ENCODE data around the gene ITGB6.
"Not testable (repeated sequence)": the region's sequence is repeated elsewhere in the genome, so short reads cannot be mapped to it uniquely, and the experiment has no call there.

Gene ITGB6

GRCh38 chr2:160156665-160157064, 43.4 kb downstream of the ITGB6 start:
- TF ChIP-seq, protein P1, sequence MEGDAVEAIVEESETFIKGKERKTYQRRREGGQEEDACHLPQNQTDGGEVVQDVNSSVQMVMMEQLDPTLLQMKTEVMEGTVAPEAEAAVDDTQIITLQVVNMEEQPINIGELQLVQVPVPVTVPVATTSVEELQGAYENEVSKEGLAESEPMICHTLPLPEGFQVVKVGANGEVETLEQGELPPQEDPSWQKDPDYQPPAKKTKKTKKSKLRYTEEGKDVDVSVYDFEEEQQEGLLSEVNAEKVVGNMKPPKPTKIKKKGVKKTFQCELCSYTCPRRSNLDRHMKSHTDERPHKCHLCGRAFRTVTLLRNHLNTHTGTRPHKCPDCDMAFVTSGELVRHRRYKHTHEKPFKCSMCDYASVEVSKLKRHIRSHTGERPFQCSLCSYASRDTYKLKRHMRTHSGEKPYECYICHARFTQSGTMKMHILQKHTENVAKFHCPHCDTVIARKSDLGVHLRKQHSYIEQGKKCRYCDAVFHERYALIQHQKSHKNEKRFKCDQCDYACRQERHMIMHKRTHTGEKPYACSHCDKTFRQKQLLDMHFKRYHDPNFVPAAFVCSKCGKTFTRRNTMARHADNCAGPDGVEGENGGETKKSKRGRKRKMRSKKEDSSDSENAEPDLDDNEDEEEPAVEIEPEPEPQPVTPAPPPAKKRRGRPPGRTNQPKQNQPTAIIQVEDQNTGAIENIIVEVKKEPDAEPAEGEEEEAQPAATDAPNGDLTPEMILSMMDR (IDR thresholded peaks at IDR 0.05): no peak
- Histone ChIP-seq H3K4me3 (ENCODE audit: low read depth in 1 of 2, low read length in 1 of 2) (no peak overlapping the region), H3K27me3 (no peaks in the 10 kb centered on the region), H3K36me3 (no peaks in the 10 kb centered on the region), H3K27ac (no peak overlapping the region), H3K4me1 (ENCODE audit: control insufficient read depth in 1 of 2, insufficient read depth in 1 of 2, low read depth in 1 of 2, low read length in 1 of 2) (no peaks in the 10 kb centered on the region), H3K9me3 (no peaks in the 10 kb centered on the region)

- Histone ChIP-seq H3K4me3 (ENCODE audit: low read depth in 1 of 2, low read length in 1 of 2) (no peak overlapping the region), H3K9me3 (no peaks in the 10 kb centered on the region), H3K36me3 (no peaks in the 10 kb centered on the region), H3K27ac (no peak overlapping the region), H3K27me3 (no peaks in the 10 kb centered on the region), H3K4me1 (ENCODE audit: control insufficient read depth in 1 of 2, insufficient read depth in 1 of 2, low read depth in 1 of 2, low read length in 1 of 2) (no peaks in the 10 kb centered on the region)
- TF ChIP-seq, protein P1 (IDR thresholded peaks at IDR 0.05): no peak
Measured at GRCh38 chr2:160156100-160156499, 44.0 kb downstream of the ITGB6 start.

- not testable (repeated sequence) for H3K27ac ChIP-seq; H3K4me3 ChIP-seq (ENCODE audit: low read depth in 1 of 2, low read length in 1 of 2); H3K27me3 ChIP-seq; H3K36me3 ChIP-seq; H3K4me1 ChIP-seq (ENCODE audit: control insufficient read depth in 1 of 2, insufficient read depth in 1 of 2, low read depth in 1 of 2, low read length in 1 of 2); H3K9me3 ChIP-seq
Measured at GRCh38 chr2:160148419-160148818, 51.7 kb downstream of the ITGB6 start.

DNA sequence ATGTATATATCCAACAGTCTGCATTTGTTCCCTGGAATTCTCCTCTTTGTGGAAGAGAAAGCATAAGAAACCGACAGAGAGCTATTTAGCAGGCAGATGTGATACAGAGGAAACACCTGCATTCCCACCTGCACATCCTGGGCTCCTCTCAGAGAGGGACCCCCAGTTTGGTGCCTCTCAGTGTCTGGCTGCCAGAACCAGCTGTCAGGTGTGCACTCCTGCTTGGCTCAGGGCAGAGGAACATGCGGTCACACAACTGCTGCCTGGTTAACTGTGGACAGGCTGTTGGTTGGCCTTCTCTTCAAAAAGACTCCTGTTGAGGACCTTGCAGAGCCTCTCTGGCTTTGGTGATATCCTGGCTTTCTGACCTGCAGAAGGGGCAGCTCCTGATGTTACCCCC, 54.6 kb downstream of the ITGB6 start:
- Histone ChIP-seq H3K27me3 (peaks cover 5% of the 10 kb centered on the region), H3K27ac (no peak overlapping the region), H3K4me1 (ENCODE audit: control insufficient read depth in 1 of 2, insufficient read depth in 1 of 2, low read depth in 1 of 2, low read length in 1 of 2) (no peaks in the 10 kb centered on the region), H3K36me3 (no peaks in the 10 kb centered on the region), H3K9me3 (no peaks in the 10 kb centered on the region), H3K4me3 (ENCODE audit: low read depth in 1 of 2, low read length in 1 of 2) (no peak overlapping the region)
- TF ChIP-seq, protein P1 (IDR thresholded peaks at IDR 0.05): no peak

- Histone ChIP-seq H3K27ac (no peak overlapping the region), H3K27me3 (peaks cover 5% of the 10 kb centered on the region), H3K4me1 (ENCODE audit: control insufficient read depth in 1 of 2, insufficient read depth in 1 of 2, low read depth in 1 of 2, low read length in 1 of 2) (no peaks in the 10 kb centered on the region), H3K36me3 (no peaks in the 10 kb centered on the region), H3K4me3 (ENCODE audit: low read depth in 1 of 2, low read length in 1 of 2) (no peak overlapping the region), H3K9me3 (no peaks in the 10 kb centered on the region)
- TF ChIP-seq, protein P1 (IDR thresholded peaks at IDR 0.05): no peak
Measured at GRCh38 chr2:160144280-160144990, 55.6 kb downstream of the ITGB6 start.

- Histone ChIP-seq H3K4me1 (ENCODE audit: control insufficient read depth in 1 of 2, insufficient read depth in 1 of 2, low read depth in 1 of 2, low read length in 1 of 2) (no peaks in the 10 kb centered on the region), H3K27ac (no peak overlapping the region), H3K9me3 (no peaks in the 10 kb centered on the region), H3K36me3 (no peaks in the 10 kb centered on the region), H3K27me3 (peaks cover 5% of the 10 kb centered on the region), H3K4me3 (ENCODE audit: low read depth in 1 of 2, low read length in 1 of 2) (no peak overlapping the region)
- TF ChIP-seq, protein P1 (IDR thresholded peaks at IDR 0.05): no peak
Measured at GRCh38 chr2:160142472-160142871, 57.6 kb downstream of the ITGB6 start.

All from neutrophil (primary cell).